A172 (cell line): ENCODE data around the gene ALS2CL. TPM values are rescaled to one million over a fixed set of nuclear protein-coding genes. Genes with fewer than 3 reads are reported as not detected.

Experiments
- DNase-seq: peaks from one replicate; pipeline ENCODE4 v3.0.0-alpha.2; 2015; ENCODE audit warnings: low spot score
- total RNA-seq: library from RNA; depleted of rRNA; stranded (reverse); fragments of >200 nt; shearing (Covaris generic); gene quantifications from 2 replicates; pipeline ENCODE4 v1.2.3, GENCODE V29; 2014; rRNA removed

The ALS2CL gene
- total RNA-seq, 1 experiment from 2014 or later, result 5.4 TPM

DNA sequence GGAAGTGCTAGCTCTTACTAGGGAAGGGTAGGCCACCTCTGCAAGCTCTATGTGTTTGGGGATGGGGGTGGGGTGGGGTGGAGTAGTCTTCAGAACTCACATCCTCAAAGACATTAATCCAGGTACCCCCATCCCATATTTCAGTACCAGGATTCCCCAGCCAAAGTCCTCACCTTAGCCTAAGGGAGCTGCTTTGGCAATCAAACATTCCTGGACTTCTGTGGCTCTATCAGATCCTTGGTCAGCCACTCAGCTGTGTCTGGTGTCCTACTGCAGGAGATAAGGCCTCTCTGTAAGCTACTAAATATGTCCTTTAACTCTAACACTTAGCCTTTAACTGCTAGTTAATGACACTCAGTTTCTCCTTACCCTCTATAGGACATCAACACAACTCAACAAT lies 54.3 kb downstream of the ALS2CL start:
- DNase-seq, result no peak

GRCh38 chr3:46634856-46635255 lies 58.6 kb downstream of the ALS2CL start:
- no peak for DNase-seq

DNA sequence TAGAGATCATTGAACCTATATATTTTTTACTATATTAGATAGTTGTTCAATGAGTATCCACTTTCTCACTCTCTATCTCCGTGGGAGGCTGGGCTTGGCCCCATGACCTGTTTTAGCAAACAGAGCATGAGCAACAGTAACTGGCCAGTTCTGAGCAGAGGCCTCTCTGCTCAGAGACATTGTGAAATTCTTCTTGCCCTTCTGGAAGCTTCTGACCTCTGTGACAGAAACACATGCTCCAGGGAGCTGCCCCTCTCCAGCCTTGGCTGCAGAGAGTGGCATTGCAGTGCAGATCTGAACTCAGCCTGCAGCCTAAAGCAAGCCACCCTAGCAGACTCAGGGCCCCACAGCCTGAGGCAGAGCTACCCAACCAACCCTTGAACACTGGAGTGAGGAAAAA lies 60.7 kb downstream of the ALS2CL start:
- DNase-seq, result no peak

DNA sequence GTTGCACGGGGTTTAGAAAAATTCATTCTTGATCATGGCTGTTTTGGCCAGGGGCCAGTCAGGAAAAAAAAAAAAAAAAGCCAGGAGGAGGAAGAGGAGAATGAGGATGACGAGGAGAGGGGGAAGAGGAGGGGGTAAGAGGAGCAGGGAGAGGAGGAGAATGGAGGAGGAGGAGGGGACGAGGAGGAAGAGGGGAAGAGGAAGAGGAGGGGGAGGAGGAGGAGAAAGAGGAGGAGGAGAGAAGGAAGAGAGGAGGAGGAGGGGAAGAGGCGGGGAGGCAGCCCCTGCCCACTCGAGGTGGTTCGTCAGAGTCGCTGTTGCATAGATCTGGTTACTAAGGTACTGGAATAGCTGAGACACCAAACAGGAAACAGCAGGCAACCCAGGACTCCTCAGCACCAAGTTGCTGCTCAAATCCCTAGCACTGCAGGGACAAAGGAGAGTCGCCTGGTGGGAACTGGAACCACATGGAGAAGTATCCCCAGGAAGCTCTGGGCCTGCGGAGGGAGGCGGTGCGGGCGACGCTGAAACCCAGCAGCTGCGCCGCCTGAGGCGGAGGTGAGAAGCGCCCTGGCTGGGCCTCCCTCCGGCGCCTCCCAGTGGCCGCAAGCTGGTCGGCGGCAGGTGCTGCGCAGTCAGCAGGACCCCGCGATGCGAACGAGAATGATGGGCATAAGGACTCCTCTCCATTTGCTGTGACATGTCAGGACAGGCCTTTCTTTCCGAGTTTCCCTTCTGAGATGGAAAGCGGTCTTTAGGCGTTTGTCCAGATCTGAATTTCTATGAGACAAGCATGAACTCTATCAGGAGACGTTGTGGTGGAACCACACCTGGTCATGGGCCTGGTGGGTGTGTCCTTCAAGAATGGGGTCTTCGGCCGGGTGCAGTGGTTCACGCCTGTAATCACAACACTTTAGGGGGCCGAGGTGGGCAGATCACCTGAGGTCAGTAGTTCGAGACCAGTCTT lies 63.6 kb downstream of the ALS2CL start:
- no peak for DNase-seq

- no peak for DNase-seq
These were observed 64.5 kb downstream of the ALS2CL start for GRCh38 chr3:46628901-46629369.

DNA sequence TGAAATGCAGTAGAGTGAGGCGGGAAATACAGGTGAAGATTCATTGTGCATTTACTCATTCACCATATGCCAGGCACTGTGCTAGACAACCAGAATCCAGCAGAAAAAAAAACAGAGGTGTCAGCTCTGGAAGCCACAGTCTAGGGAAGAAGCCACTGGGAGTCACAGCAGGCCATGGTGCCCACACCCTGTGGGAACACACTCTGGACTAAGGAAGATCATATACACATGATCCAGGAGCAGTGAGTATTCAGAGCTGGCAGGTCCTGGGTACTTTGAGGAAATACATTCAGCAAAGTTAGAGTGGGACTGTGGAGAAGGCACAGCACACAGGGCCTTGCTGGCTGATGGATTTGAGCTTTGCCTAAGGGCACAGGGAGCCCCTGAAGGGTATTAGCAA lies 66.4 kb downstream of the ALS2CL start:
- DNase-seq, result no peak

DNA sequence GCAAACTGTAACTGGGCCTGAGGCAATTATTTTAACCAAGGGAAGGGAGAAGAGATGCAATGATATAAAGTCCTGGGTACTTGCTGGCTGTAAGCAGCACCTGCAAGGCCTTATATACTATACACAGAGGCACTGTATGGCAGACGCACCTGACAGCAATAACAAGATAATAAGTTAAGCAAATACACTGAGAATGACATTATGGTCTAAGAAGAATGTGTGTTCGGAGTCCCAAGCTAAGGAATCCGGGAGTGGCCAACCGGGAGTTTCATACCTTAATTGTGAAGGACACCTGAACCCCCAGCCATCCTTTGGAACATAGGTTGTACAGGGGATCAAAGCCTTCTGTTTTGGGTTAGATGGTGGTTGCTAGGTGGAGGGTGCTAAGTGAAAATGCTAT lies 67.4 kb downstream of the ALS2CL start:
- no peak for DNase-seq

- no peak for DNase-seq
These were observed 68.4 kb downstream of the ALS2CL start for GRCh38 chr3:46624975-46625490.

DNA sequence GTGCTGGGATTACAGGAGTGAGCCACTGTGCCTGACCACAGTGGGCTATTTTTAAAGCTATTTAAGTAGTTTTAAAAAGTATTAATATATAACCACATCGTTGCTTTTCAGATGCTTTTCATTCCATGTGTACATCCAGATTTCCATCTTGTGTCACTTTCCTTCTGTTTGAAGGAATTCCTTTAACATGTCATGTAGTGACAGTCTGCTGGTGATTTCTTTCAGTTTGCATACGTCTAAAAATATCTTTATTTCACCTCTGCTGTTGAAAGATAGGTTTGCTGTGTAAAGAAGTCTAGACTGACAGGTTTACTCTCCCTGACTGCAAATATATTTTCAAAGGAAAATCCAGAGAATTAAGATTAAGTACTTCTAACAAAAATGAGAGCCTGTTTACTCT lies 68.9 kb downstream of the ALS2CL start:
- DNase-seq, result no peak

- DNase-seq, result no peak
These were observed 73.4 kb downstream of the ALS2CL start for GRCh38 chr3:46619845-46620778.

Other genes with a start within 250 kb of the ALS2CL start
- gene LTF, start 228.8 kb downstream of the ALS2CL start, total RNA-seq, result not detected in 2 replicates
- not detected in 2 replicates for gene RTP3, start 195.7 kb downstream of the ALS2CL start, total RNA-seq
- 0.07 TPM in 1 of 2 replicates, not detected in the other for gene LRRC2, start 127.4 kb downstream of the ALS2CL start, total RNA-seq
- not detected in 2 replicates for gene FAM240A, start 81.2 kb downstream of the ALS2CL start, total RNA-seq
- 0.12 TPM in 1 of 2 replicates, not detected in the other for gene TMIE, start 7.7 kb upstream of the ALS2CL start, total RNA-seq
- gene PRSS50, start 24.2 kb upstream of the ALS2CL start, total RNA-seq, result not detected in 2 replicates
- gene MYL3, start 169.8 kb upstream of the ALS2CL start, total RNA-seq, result 0.57 and 1.3 TPM in 2 replicates
- gene PTH1R, start 184.0 kb upstream of the ALS2CL start, total RNA-seq, result 2.8 and 4.9 TPM in 2 replicates